ENCODE results near the gene SERTAD1.

The SERTAD1 gene, protein sequence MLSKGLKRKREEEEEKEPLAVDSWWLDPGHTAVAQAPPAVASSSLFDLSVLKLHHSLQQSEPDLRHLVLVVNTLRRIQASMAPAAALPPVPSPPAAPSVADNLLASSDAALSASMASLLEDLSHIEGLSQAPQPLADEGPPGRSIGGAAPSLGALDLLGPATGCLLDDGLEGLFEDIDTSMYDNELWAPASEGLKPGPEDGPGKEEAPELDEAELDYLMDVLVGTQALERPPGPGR

DNA sequence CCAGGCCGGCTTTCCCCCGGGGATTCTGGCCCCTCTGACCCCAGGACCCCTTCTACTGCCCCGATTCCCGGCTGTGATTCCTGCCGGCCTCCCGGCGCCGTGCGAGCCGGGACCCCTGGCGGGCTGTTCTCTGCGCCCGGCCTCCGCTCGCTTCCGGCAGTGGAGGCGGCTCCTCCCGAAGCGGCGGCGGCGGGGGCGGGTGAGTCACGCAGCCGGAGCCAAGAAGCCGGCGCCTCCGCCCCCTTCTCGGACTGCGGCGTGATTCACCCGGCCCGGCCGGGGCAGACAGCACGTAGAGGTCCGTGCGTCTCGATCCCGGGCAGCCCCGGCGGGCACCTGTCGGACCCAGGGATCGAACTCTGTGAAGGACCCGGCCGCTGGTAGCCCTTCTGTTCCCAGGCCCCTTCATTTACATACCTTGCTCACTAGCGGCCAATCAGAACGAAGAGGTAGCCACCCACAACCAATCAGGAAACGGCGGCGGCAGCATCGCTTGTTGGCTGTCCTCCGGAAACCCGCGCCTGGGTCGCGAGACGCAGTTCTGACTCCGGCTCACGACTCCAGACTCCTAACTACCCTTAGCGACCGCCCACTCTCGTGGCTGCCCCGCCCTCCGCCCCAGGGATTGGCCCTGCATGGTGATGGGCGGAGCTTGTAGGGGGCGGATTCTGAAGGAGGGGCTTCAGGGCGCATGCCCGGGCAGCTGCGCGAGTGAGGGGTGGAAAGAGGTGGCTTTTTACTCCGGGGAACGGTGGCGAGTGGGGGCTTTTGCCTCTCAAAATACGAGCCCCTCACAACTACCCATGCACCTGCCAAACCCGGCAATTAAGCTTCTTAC lies at the start of gene SERTAD1:
Gene SERTAD1 (minus strand): TSS at position 543 of the 838 bp plus-strand sequence. CDS start 2,446 bp downstream, outside the sequence.
- Histone ChIP-seq H3F3A (ENCODE audit: insufficient read depth, low read length) (peaks cover 5% of the 10 kb centered on the region), H2AFZ (ENCODE audit: low read length) (peak within 1 kb of the TSS; percentile 99), H3K9me2 (replicated peaks; ENCODE audit: insufficient read depth, low read length) (no peaks in the 10 kb centered on the region), H3K4me2 (ENCODE audit: low read depth, low read length) (peak within 1 kb of the TSS; percentile 96), H3K9me3 (replicated peaks; ENCODE audit: insufficient read depth, low read length) (no peaks in the 10 kb centered on the region), H3K27ac (ENCODE audit: low read length) (peak within 1 kb of the TSS; percentile 77; the same call in 1 of the 2 replicates), H3K79me2 (ENCODE audit: low read length) (peaks cover 4% of the 10 kb centered on the region), H3K9ac (ENCODE audit: low read length) (peak within 1 kb of the TSS; percentile 90), H3K36me3 (replicated peaks; ENCODE audit: insufficient read depth, low read length) (no peaks in the 10 kb centered on the region), H3K4me3 (ENCODE audit: low read length) (peak within 1 kb of the TSS; percentile 84), H3K27me3 (replicated peaks; ENCODE audit: insufficient read depth, low read length) (no peaks in the 10 kb centered on the region), H4K20me1 (ENCODE audit: insufficient read depth, low read length) (no peaks in the 10 kb centered on the region), H3K4me1 (ENCODE audit: low read length) (peaks cover 7% of the 10 kb centered on the region)
- TF ChIP-seq EZH2 (optimal IDR thresholded peaks at IDR 0.05; ENCODE audit: low read depth, low read length), result no peak
- TF ChIP-seq EZH2phosphoT487 (IDR thresholded peaks at IDR 0.05; ENCODE audit: low read length), result no peak
- TF ChIP-seq, protein P1, sequence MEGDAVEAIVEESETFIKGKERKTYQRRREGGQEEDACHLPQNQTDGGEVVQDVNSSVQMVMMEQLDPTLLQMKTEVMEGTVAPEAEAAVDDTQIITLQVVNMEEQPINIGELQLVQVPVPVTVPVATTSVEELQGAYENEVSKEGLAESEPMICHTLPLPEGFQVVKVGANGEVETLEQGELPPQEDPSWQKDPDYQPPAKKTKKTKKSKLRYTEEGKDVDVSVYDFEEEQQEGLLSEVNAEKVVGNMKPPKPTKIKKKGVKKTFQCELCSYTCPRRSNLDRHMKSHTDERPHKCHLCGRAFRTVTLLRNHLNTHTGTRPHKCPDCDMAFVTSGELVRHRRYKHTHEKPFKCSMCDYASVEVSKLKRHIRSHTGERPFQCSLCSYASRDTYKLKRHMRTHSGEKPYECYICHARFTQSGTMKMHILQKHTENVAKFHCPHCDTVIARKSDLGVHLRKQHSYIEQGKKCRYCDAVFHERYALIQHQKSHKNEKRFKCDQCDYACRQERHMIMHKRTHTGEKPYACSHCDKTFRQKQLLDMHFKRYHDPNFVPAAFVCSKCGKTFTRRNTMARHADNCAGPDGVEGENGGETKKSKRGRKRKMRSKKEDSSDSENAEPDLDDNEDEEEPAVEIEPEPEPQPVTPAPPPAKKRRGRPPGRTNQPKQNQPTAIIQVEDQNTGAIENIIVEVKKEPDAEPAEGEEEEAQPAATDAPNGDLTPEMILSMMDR (IDR thresholded peaks at IDR 0.05; ENCODE audit: low read length), result peak; percentile 69
- peak; percentile 100 for DNase-seq

DNA sequence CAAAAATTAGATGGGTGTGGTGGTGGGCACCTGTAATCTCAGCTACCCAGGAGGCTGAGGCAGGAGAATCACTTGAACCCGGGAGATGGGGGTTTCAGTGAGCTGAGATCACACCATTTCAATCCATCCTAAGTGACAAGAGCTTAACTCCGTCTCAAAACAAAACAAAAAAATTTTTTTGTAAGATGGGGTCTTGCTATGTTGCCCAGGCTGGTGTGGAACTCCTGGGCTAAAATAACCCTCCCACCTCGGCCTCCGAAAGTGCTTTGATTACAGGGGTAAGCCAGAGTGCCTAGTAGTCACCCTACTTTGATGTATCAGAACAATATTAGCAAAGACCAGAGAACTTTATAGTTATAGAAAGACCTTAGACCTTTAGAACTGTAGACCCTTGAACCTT lies 48.9 kb upstream of the SERTAD1 start:
- H2AFZ ChIP-seq (ENCODE audit: low read length), result no peak overlapping the region
- H4K20me1 ChIP-seq (ENCODE audit: insufficient read depth, low read length), result no peaks in the 10 kb centered on the region
- no peaks in the 10 kb centered on the region for H3F3A ChIP-seq (ENCODE audit: insufficient read depth, low read length)
- H3K9ac ChIP-seq (ENCODE audit: low read length), result no peak overlapping the region
- H3K36me3 ChIP-seq (replicated peaks; ENCODE audit: insufficient read depth, low read length), result no peaks in the 10 kb centered on the region
- no peak overlapping the region for H3K4me2 ChIP-seq (ENCODE audit: low read depth, low read length)
- DNase-seq, result no peak
- H3K27me3 ChIP-seq (replicated peaks; ENCODE audit: insufficient read depth, low read length), result 0 out of 2 replicates have a peak, but pooled peaks cover 3% of the 10 kb centered on the region
- H3K4me3 ChIP-seq (ENCODE audit: low read length), result no peak overlapping the region
- H3K79me2 ChIP-seq (ENCODE audit: low read length), result no peaks in the 10 kb centered on the region
- TF ChIP-seq, protein P1 (IDR thresholded peaks at IDR 0.05; ENCODE audit: low read length), result no peak
- TF ChIP-seq EZH2phosphoT487 (IDR thresholded peaks at IDR 0.05; ENCODE audit: low read length) (no peak), EZH2 (optimal IDR thresholded peaks at IDR 0.05; ENCODE audit: low read depth, low read length) (no peak)
- no peaks in the 10 kb centered on the region for H3K9me2 ChIP-seq (replicated peaks; ENCODE audit: insufficient read depth, low read length)
- no peaks in the 10 kb centered on the region for H3K9me3 ChIP-seq (replicated peaks; ENCODE audit: insufficient read depth, low read length)
- no peaks in the 10 kb centered on the region for H3K4me1 ChIP-seq (ENCODE audit: low read length)
- no peak overlapping the region for H3K27ac ChIP-seq (ENCODE audit: low read length)

DNA sequence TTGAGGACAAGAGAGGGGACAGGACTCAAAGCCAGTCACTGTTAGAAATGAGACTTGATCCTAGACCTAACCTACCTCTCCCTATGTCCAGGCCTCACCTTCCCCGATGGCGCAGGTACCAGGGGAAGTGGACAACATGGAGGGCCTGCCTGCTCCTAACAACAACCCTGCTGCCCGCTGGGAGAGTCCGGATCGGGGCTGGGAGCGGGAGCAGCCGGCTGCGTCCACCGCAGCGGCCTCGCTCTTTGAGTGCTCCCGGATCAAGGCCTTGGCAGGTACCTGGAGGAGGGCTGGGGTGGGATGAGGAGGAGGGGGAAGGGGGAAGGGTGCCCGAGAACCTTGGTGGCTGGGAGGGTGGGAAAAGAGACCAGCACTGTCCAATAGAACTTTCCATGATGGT lies 46.7 kb upstream of the SERTAD1 start:
- no peak overlapping the region for H3K27ac ChIP-seq (ENCODE audit: low read length)
- no peaks in the 10 kb centered on the region for H3K9me2 ChIP-seq (replicated peaks; ENCODE audit: insufficient read depth, low read length)
- no peak for TF ChIP-seq EZH2phosphoT487 (IDR thresholded peaks at IDR 0.05; ENCODE audit: low read length)
- TF ChIP-seq, protein P1 (IDR thresholded peaks at IDR 0.05; ENCODE audit: low read length), result no peak
- no peak for TF ChIP-seq EZH2 (optimal IDR thresholded peaks at IDR 0.05; ENCODE audit: low read depth, low read length)
- no peaks in the 10 kb centered on the region for H3K36me3 ChIP-seq (replicated peaks; ENCODE audit: insufficient read depth, low read length)
- DNase-seq, result no peak
- no peaks in the 10 kb centered on the region for H3K79me2 ChIP-seq (ENCODE audit: low read length)
- H3K4me2 ChIP-seq (ENCODE audit: low read depth, low read length), result no peak overlapping the region
- H2AFZ ChIP-seq (ENCODE audit: low read length), result no peak overlapping the region
- no peak overlapping the region for H3K4me3 ChIP-seq (ENCODE audit: low read length)
- no peak overlapping the region for H3K9ac ChIP-seq (ENCODE audit: low read length)
- no peaks in the 10 kb centered on the region for H3K4me1 ChIP-seq (ENCODE audit: low read length)
- no peaks in the 10 kb centered on the region for H3F3A ChIP-seq (ENCODE audit: insufficient read depth, low read length)
- H3K27me3 ChIP-seq (replicated peaks; ENCODE audit: insufficient read depth, low read length), result peaks cover 6% of the 10 kb centered on the region
- no peaks in the 10 kb centered on the region for H4K20me1 ChIP-seq (ENCODE audit: insufficient read depth, low read length)
- H3K9me3 ChIP-seq (replicated peaks; ENCODE audit: insufficient read depth, low read length), result no peaks in the 10 kb centered on the region

All from MM.1S (cell line).